Sigmoid colon (tissue), 4 donors: ENCODE data around the gene COL4A4.

Source experiments
- EP300 ChIP-seq, 4 donors: sonication (generic); formaldehyde crosslinking; IDR thresholded peaks; one replicate each; pipeline ENCODE4 v1.6.1; 2017; ENCODE audit warnings: antibody characterized with exemption in 4 of 4
- POLR2A ChIP-seq, 2 donors: fragments of 450-650 bp; IDR thresholded peaks; one replicate each; pipeline ENCODE4 v1.6.1; 2016; ENCODE audit warnings: antibody characterized with exemption in 2 of 2, mild to moderate bottlenecking in 2 of 2, moderate library complexity in 2 of 2
- TF ChIP-seq, protein P1 (sequence below), 4 experiments: fragments of 450-650 bp in 3 of 4; fragments of 200-600 bp in 1 of 4; IDR thresholded peaks; one replicate each; pipeline ENCODE4 v1.5.1; 2016 to 2019; ENCODE audit warnings: antibody characterized with exemption in 4 of 4, mild to moderate bottlenecking in 3 of 4, moderate library complexity in 2 of 4

- TF ChIP-seq, protein P1, sequence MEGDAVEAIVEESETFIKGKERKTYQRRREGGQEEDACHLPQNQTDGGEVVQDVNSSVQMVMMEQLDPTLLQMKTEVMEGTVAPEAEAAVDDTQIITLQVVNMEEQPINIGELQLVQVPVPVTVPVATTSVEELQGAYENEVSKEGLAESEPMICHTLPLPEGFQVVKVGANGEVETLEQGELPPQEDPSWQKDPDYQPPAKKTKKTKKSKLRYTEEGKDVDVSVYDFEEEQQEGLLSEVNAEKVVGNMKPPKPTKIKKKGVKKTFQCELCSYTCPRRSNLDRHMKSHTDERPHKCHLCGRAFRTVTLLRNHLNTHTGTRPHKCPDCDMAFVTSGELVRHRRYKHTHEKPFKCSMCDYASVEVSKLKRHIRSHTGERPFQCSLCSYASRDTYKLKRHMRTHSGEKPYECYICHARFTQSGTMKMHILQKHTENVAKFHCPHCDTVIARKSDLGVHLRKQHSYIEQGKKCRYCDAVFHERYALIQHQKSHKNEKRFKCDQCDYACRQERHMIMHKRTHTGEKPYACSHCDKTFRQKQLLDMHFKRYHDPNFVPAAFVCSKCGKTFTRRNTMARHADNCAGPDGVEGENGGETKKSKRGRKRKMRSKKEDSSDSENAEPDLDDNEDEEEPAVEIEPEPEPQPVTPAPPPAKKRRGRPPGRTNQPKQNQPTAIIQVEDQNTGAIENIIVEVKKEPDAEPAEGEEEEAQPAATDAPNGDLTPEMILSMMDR (IDR thresholded peaks at IDR 0.05), result no peak
- TF ChIP-seq POLR2A (IDR thresholded peaks at IDR 0.05), result no peak
- TF ChIP-seq EP300 (IDR thresholded peaks at IDR 0.05), result no peak
Measured at GRCh38 chr2:227205701-227206100, 41.7 kb upstream of the COL4A4 start.
